Measurements from ENCODE around the gene HYAL1. TPM values are rescaled to one million over a fixed set of nuclear protein-coding genes. Genes with fewer than 3 reads are reported as not detected.
A peak's percentile ranks its signal among the peaks of the same experiment; 100 is the strongest.
"Not testable (repeated sequence)": the region's sequence is repeated elsewhere in the genome, so short reads cannot be mapped to it uniquely, and the experiment has no call there.

Gene HYAL1
- total RNA-seq, 1 experiment from 2014 or later, result 0.18 TPM

GRCh38 chr3:50318615-50319014, 15.2 kb upstream of the HYAL1 start:
- H3K4me3 ChIP-seq, result no peak overlapping the region
- no peak for DNase-seq (ENCODE audit: low read depth in 1 of 2, low spot score in 2 of 2)
- H3K27ac ChIP-seq, result no peak overlapping the region
- peaks cover 24% of the 10 kb centered on the region for H3K4me1 ChIP-seq (replicated peaks)
- H3K27me3 ChIP-seq (replicated peaks), result no peaks in the 10 kb centered on the region
- H3K9me3 ChIP-seq (replicated peaks), result no peaks in the 10 kb centered on the region
- H3K36me3 ChIP-seq, result peaks cover 37% of the 10 kb centered on the region

GRCh38 chr3:50318163-50318562, 14.8 kb upstream of the HYAL1 start:
- Histone ChIP-seq H3K4me1 (replicated peaks) (peaks cover 24% of the 10 kb centered on the region), H3K4me3 (no peak overlapping the region), H3K36me3 (peaks cover 37% of the 10 kb centered on the region), H3K27me3 (replicated peaks) (no peaks in the 10 kb centered on the region), H3K27ac (no peak overlapping the region), H3K9me3 (replicated peaks) (no peaks in the 10 kb centered on the region)
- DNase-seq (ENCODE audit: low read depth in 1 of 2, low spot score in 2 of 2), result no peak

GRCh38 chr3:50317300-50317699, 13.9 kb upstream of the HYAL1 start:
- no peak overlapping the region for H3K4me3 ChIP-seq
- H3K27ac ChIP-seq, result no peak overlapping the region
- no peaks in the 10 kb centered on the region for H3K9me3 ChIP-seq (replicated peaks)
- H3K36me3 ChIP-seq, result peaks cover 37% of the 10 kb centered on the region
- H3K27me3 ChIP-seq (replicated peaks), result no peaks in the 10 kb centered on the region
- peaks cover 24% of the 10 kb centered on the region for H3K4me1 ChIP-seq (replicated peaks)
- no peak for DNase-seq (ENCODE audit: low read depth in 1 of 2, low spot score in 2 of 2)

GRCh38 chr3:50316657-50317242, 13.4 kb upstream of the HYAL1 start:
- H3K27ac ChIP-seq, result no peak overlapping the region
- peaks cover 20% of the 10 kb centered on the region for H3K4me1 ChIP-seq (replicated peaks)
- H3K9me3 ChIP-seq (replicated peaks), result no peaks in the 10 kb centered on the region
- H3K36me3 ChIP-seq, result peaks cover 37% of the 10 kb centered on the region
- no peaks in the 10 kb centered on the region for H3K27me3 ChIP-seq (replicated peaks)
- H3K4me3 ChIP-seq, result no peak overlapping the region
- no peak for DNase-seq (ENCODE audit: low read depth in 1 of 2, low spot score in 2 of 2)

- peaks cover 31% of the 10 kb centered on the region for H3K36me3 ChIP-seq
- H3K4me3 ChIP-seq, result no peak overlapping the region
- H3K4me1 ChIP-seq (replicated peaks), result peaks cover 6% of the 10 kb centered on the region
- DNase-seq (ENCODE audit: low read depth in 1 of 2, low spot score in 2 of 2), result no peak
- H3K9me3 ChIP-seq (replicated peaks), result no peaks in the 10 kb centered on the region
- no peak overlapping the region for H3K27ac ChIP-seq
- H3K27me3 ChIP-seq (replicated peaks), result no peaks in the 10 kb centered on the region
Observed at GRCh38 chr3:50314816-50315215, 11.4 kb upstream of the HYAL1 start.

GRCh38 chr3:50314342-50314741, 11.0 kb upstream of the HYAL1 start:
- H3K4me3 ChIP-seq, result no peak overlapping the region
- DNase-seq (ENCODE audit: low read depth in 1 of 2, low spot score in 2 of 2), result no peak
- peaks cover 6% of the 10 kb centered on the region for H3K4me1 ChIP-seq (replicated peaks)
- H3K9me3 ChIP-seq (replicated peaks), result no peaks in the 10 kb centered on the region
- no peak overlapping the region for H3K27ac ChIP-seq
- H3K36me3 ChIP-seq, result peaks cover 26% of the 10 kb centered on the region
- no peaks in the 10 kb centered on the region for H3K27me3 ChIP-seq (replicated peaks)

GRCh38 chr3:50312041-50312440, 8.7 kb upstream of the HYAL1 start:
- not testable (repeated sequence) for H3K27me3 ChIP-seq (replicated peaks); H3K4me1 ChIP-seq (replicated peaks); H3K36me3 ChIP-seq; DNase-seq (ENCODE audit: low read depth in 1 of 2, low spot score in 2 of 2); H3K9me3 ChIP-seq (replicated peaks); H3K4me3 ChIP-seq; H3K27ac ChIP-seq

GRCh38 chr3:50304601-50305000, 1.2 kb upstream of the HYAL1 start:
- Histone ChIP-seq H3K27me3 (replicated peaks) (no peaks in the 10 kb centered on the region), H3K4me1 (replicated peaks) (peaks cover 9% of the 10 kb centered on the region), H3K9me3 (replicated peaks) (no peaks in the 10 kb centered on the region), H3K36me3 (no peaks in the 10 kb centered on the region), H3K4me3 (no peak overlapping the region), H3K27ac (no peak overlapping the region)
- no peak for DNase-seq (ENCODE audit: low read depth in 1 of 2, low spot score in 2 of 2)

GRCh38 chr3:50302095-50303012, 1.0 kb downstream of the HYAL1 start:
- no peak for DNase-seq (ENCODE audit: low read depth in 1 of 2, low spot score in 2 of 2)
- H3K36me3 ChIP-seq, result no peaks in the 10 kb centered on the region
- no peak overlapping the region for H3K27ac ChIP-seq
- peaks cover 16% of the 10 kb centered on the region for H3K4me1 ChIP-seq (replicated peaks)
- no peak overlapping the region for H3K4me3 ChIP-seq
- no peaks in the 10 kb centered on the region for H3K9me3 ChIP-seq (replicated peaks)
- no peaks in the 10 kb centered on the region for H3K27me3 ChIP-seq (replicated peaks)

GRCh38 chr3:50300681-50301254, 2.6 kb downstream of the HYAL1 start:
- H3K27me3 ChIP-seq (replicated peaks), result no peaks in the 10 kb centered on the region
- no peaks in the 10 kb centered on the region for H3K36me3 ChIP-seq
- H3K27ac ChIP-seq, result no peak overlapping the region
- peaks cover 16% of the 10 kb centered on the region for H3K4me1 ChIP-seq (replicated peaks)
- no peak overlapping the region for H3K4me3 ChIP-seq
- no peak for DNase-seq (ENCODE audit: low read depth in 1 of 2, low spot score in 2 of 2)
- H3K9me3 ChIP-seq (replicated peaks), result no peaks in the 10 kb centered on the region

- no peaks in the 10 kb centered on the region for H3K27me3 ChIP-seq (replicated peaks)
- DNase-seq (ENCODE audit: low read depth in 1 of 2, low spot score in 2 of 2), result no peak
- H3K36me3 ChIP-seq, result no peaks in the 10 kb centered on the region
- H3K4me1 ChIP-seq (replicated peaks), result peaks cover 16% of the 10 kb centered on the region
- H3K27ac ChIP-seq, result peak overlapping the region; percentile 71
- H3K4me3 ChIP-seq, result peak overlapping the region; percentile 50
- no peaks in the 10 kb centered on the region for H3K9me3 ChIP-seq (replicated peaks)
Observed at GRCh38 chr3:50299929-50300680, 3.3 kb downstream of the HYAL1 start.

- Histone ChIP-seq H3K4me1 (replicated peaks) (peaks cover 16% of the 10 kb centered on the region), H3K27me3 (replicated peaks) (no peaks in the 10 kb centered on the region), H3K4me3 (peak overlapping the region; percentile 50), H3K36me3 (no peaks in the 10 kb centered on the region), H3K27ac (peak overlapping the region; percentile 71), H3K9me3 (replicated peaks) (no peaks in the 10 kb centered on the region)
- no peak for DNase-seq (ENCODE audit: low read depth in 1 of 2, low spot score in 2 of 2)
Observed at GRCh38 chr3:50299638-50299928, 3.8 kb downstream of the HYAL1 start.

- DNase-seq (ENCODE audit: low read depth in 1 of 2, low spot score in 2 of 2), result peak; percentile 92 to 99
- H3K36me3 ChIP-seq, result no peaks in the 10 kb centered on the region
- H3K9me3 ChIP-seq (replicated peaks), result no peaks in the 10 kb centered on the region
- peaks cover 16% of the 10 kb centered on the region for H3K4me1 ChIP-seq (replicated peaks)
- H3K27ac ChIP-seq, result peak within 1 kb of the TSS; percentile 71
- H3K27me3 ChIP-seq (replicated peaks), result no peaks in the 10 kb centered on the region
- peak within 1 kb of the TSS; percentile 50 for H3K4me3 ChIP-seq
Observed at GRCh38 chr3:50298836-50299637, 4.3 kb downstream of the HYAL1 start, which contains the start of the genes HYAL3 and NAA80. TSS of gene HYAL3 (minus strand) at chr3:50299405. CDS start at chr3:50295602, 3,803 bp downstream. TSS of gene NAA80 (minus strand) at chr3:50299405. CDS start at chr3:50297463, 1,942 bp downstream.

Data from SJSA1 (cell line).